Suprapubic skin (tissue), 3 donors: ENCODE measurements around the gene DYNC2H1.

Source experiments
- CTCF ChIP-seq, 2 donors: fragments of 200-600 bp in 1 of 2; fragments of 450-650 bp in 1 of 2; sonication (generic) in 1 of 2; IDR thresholded peaks; one replicate each; pipeline ENCODE4 v1.5.1; 2016 to 2019; ENCODE audit warnings: antibody characterized with exemption in 2 of 2, mild to moderate bottlenecking in 1 of 2, moderate library complexity in 1 of 2
- POLR2AphosphoS5 ChIP-seq, 3 donors: sonication (generic); formaldehyde crosslinking; IDR thresholded peaks; one replicate each; pipeline ENCODE4 v1.6.1; 2017; ENCODE audit warnings: antibody characterized with exemption in 3 of 3

DNA sequence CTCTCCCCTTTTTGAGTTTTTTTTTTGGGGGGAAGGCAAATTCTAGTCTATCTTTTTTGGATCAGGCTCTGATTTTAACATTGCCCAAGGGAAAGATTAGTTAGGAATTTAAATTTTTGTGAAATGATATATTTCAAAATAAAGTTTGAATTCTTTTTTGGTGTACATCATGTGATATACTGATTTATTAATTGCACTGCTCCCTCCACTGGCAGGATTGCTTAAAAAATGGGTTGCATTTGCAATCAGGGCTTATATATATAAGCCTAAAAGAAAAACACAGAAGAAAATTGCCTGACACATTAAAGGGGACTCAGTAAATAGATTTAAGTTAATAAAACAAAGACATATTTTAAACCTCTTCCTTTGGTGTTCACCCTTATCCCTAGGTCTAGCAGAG lies 1.2 kb downstream of the DYNC2H1 start:
- TF ChIP-seq CTCF (IDR thresholded peaks at IDR 0.05) (peak in 1 of 2 donors; percentile 13), POLR2AphosphoS5 (IDR thresholded peaks at IDR 0.05) (no peak)
